GM12865 (cell line): ENCODE measurements around the gene TOMM7.
"Not testable (repeated sequence)": the region's sequence is repeated elsewhere in the genome, so short reads cannot be mapped to it uniquely, and the experiment has no call there.

Experiments used
- DNase-seq: peaks from one replicate; pipeline ENCODE4 v3.0.0; 2010; ENCODE audit warnings: low read depth
- H3K4me3 ChIP-seq: 2 replicates; pipeline ENCODE4 v1.5.1; 2011; ENCODE audit warnings: mild to moderate bottlenecking, low read depth, low read length, control low read depth
- CTCF ChIP-seq: IDR thresholded peaks from 2 replicates; pipeline ENCODE4 v1.5.1; 2011; ENCODE audit warnings: low read length, control low read depth, low read depth, inconsistent platforms; ENCODE audit not compliant: insufficient read depth; ENCODE audit errors: missing control alignments

Gene TOMM7

DNA sequence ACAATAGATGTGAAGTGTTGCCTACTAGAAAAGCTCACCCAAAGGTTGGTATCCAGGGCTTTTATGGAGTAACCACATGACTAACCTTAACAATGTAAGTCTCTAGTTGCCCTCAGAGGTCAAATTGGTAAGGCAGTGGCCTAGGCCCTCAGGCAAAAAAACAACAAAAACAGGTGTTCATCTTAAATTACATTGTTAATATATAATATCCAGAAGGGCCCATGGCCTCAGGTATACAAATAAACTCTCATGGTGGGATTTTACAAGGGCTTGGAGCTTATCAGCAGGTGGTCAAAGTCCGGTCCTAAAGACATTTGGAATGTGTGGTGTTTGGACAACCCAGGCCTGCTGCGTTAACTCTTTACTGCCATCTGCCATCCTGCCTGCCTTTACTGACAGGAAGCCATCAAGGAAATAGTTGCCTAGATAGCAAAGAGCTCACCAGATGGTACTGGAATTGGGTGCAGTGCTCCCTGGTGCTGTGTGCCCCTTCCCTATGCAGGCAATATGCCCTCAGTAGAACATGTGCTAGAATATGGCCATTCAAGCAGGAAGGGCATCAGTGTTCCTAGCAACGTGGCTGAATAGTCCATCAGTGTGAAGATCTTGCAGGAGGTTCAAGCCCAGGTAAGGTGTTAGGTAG, 36.2 kb downstream of the TOMM7 start:
- no peak overlapping the region for H3K4me3 ChIP-seq
- no peak for DNase-seq
- TF ChIP-seq CTCF: no peak

- no peak for TF ChIP-seq CTCF
- no peak overlapping the region for H3K4me3 ChIP-seq
- DNase-seq: no peak
Observed at GRCh38 chr7:22784346-22784745, 38.3 kb downstream of the TOMM7 start.

- H3K4me3 ChIP-seq: no peak overlapping the region
- no peak for DNase-seq
- no peak for TF ChIP-seq CTCF
Observed at GRCh38 chr7:22783421-22783820, 39.2 kb downstream of the TOMM7 start.

- H3K4me3 ChIP-seq: no peak overlapping the region
- TF ChIP-seq CTCF: peak; percentile 98
- DNase-seq: peak; percentile 83
Observed at GRCh38 chr7:22782616-22783232, 39.9 kb downstream of the TOMM7 start.

DNA sequence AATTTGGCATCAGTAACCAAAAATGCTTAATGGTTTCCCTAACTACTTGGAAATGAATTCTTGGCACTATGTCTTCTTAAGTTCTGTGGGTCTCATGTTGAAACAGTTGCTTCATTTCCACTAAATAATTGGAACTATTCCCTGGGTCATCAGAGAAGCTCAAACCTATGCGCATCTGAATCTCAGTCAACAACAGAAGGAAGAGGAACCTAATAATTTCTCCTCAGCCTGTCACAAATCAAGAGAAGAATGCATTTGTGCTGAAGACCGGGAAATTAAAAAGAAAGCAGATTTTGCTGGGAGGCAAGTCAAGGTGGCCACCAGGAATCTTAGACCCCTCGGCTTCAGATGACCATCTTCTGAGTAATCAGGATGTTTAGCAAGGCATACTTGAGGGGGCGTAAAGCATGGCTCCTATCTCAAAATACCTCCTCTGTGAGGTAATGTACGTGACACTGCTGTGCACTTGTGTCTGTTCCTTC, 41.4 kb downstream of the TOMM7 start:
- no peak for TF ChIP-seq CTCF
- no peak for DNase-seq
- H3K4me3 ChIP-seq: no peak overlapping the region

GRCh38 chr7:22779730-22780323, 42.8 kb downstream of the TOMM7 start:
- DNase-seq, H3K4me3 ChIP-seq: not testable (repeated sequence)

GRCh38 chr7:22776964-22777363, 45.7 kb downstream of the TOMM7 start:
- H3K4me3 ChIP-seq: no peak overlapping the region
- DNase-seq: no peak
- TF ChIP-seq CTCF: no peak
